Kidney (tissue), 14 donors: ENCODE results near the gene CACNB4. TPM values are rescaled to one million over a fixed set of nuclear protein-coding genes. Genes with fewer than 3 reads are reported as not detected.
A peak's percentile ranks its signal among the peaks of the same experiment; 100 is the strongest.
"Not testable (repeated sequence)": the region's sequence is repeated elsewhere in the genome, so short reads cannot be mapped to it uniquely, and the experiment has no call there.

Source experiments
- DNase-seq, 5 donors: peaks; one replicate each; pipeline ENCODE4 v3.0.0-alpha.2; 2013 to 2020
- FAIRE-seq: peaks from 2 replicates; lab custom pipeline; 2012; peaks lifted over from hg19 to GRCh38; lab: Jason Lieb, UNC
- H3K27ac ChIP-seq, 2 donors: one replicate each; pipeline ENCODE4 v1.7.0; 2013; ENCODE audit warnings: low read depth in 2 of 2, low read length in 2 of 2, inconsistent platforms in 1 of 2
- H3K27me3 ChIP-seq: one replicate; pipeline ENCODE4 v1.7.1; 2013; ENCODE audit warnings: low read length, inconsistent platforms; ENCODE audit not compliant: control insufficient read depth, insufficient read depth
- H3K36me3 ChIP-seq, 3 donors: one replicate each; pipeline versions ENCODE4 v1.7.0 to v1.7.1; 2013; ENCODE audit warnings: low read length in 3 of 3, control low read depth in 1 of 3, inconsistent platforms in 1 of 3; ENCODE audit not compliant: insufficient read depth in 3 of 3, control insufficient read depth in 2 of 3
- H3K4me1 ChIP-seq, 3 donors: one replicate each; pipeline versions ENCODE4 v1.7.0 to v1.7.1; 2013; ENCODE audit warnings: low read length in 3 of 3, inconsistent platforms in 1 of 3, low read depth in 1 of 3; ENCODE audit not compliant: control insufficient read depth in 2 of 3, insufficient read depth in 2 of 3
- H3K4me3 ChIP-seq, 3 donors: one replicate each; pipeline versions ENCODE4 v1.7.0 to v1.8.1; 2013; ENCODE audit warnings: low read length in 3 of 3, control low read depth in 1 of 3, inconsistent platforms in 1 of 3
- H3K9ac ChIP-seq, 3 donors: one replicate each; pipeline versions ENCODE4 v1.7.0 to v1.7.1; 2013; ENCODE audit warnings: low read length in 3 of 3, control low read depth in 1 of 3, inconsistent platforms in 1 of 3
- H3K9me3 ChIP-seq, 3 donors: one replicate each; pipeline versions ENCODE4 v1.7.0 to v1.7.1; 2013; ENCODE audit warnings: low read length in 3 of 3, control low read depth in 1 of 3, inconsistent platforms in 1 of 3; ENCODE audit not compliant: control insufficient read depth in 2 of 3, insufficient read depth in 1 of 3
- intact Hi-C: fragments of 100-400 bp; cut with DNase I; formaldehyde crosslinking; loops from one replicate; pipeline ENCODE4 v1.11.1; 2022
- polyA plus RNA-seq: library from polyadenylated mRNA; stranded (reverse); fragments of 350-450 nt; fragmentation: Illumina TruSeq; extraction: RNeasy Lipid Tissue Mini Kit (QIAGEN cat#74804); gene quantifications from one replicate; pipeline ENCODE4 v1.2.3, GENCODE V29; 2014; ENCODE audit warnings: low read depth, low replicate concordance; ENCODE audit not compliant: insufficient read depth
- total RNA-seq: library from RNA; stranded (reverse); fragmentation: NEBNext Ultra II Directional; extraction: Animal tissue kit (Norgen Biotek cat#: 25700); gene quantifications from one replicate; pipeline ENCODE4 v1.2.1, GENCODE V29; 2021
- TF ChIP-seq, protein P1 (sequence below): IDR thresholded peaks from 3 replicates; pipeline ENCODE4 v1.5.1; 2012; ENCODE audit warnings: mild to moderate bottlenecking, moderate library complexity, borderline replicate concordance; ENCODE audit not compliant: insufficient read depth; ENCODE audit errors: extremely low read depth
- donor health status: control.
- donor health status: control.
- donor health status: control.
- donor health status: control.
- donor health status: control.
- donor health status: DM: yes; HTN: yes; CAD: no.
- donor health status: Normal renal cell carcinoma (clear cell type).

The CACNB4 gene
- total and polyA plus RNA-seq, 2 donors from 2014 or later, result 1.3 to 2.2 TPM

GRCh38 chr2:151878655-151879563 lies 219.9 kb downstream of the CACNB4 start:
- no peak overlapping the region for H3K4me3 ChIP-seq
- intact Hi-C loops, result no loop called here
- no peak for FAIRE-seq
- no peaks in the 10 kb centered on the region for H3K9me3 ChIP-seq
- TF ChIP-seq, protein P1, sequence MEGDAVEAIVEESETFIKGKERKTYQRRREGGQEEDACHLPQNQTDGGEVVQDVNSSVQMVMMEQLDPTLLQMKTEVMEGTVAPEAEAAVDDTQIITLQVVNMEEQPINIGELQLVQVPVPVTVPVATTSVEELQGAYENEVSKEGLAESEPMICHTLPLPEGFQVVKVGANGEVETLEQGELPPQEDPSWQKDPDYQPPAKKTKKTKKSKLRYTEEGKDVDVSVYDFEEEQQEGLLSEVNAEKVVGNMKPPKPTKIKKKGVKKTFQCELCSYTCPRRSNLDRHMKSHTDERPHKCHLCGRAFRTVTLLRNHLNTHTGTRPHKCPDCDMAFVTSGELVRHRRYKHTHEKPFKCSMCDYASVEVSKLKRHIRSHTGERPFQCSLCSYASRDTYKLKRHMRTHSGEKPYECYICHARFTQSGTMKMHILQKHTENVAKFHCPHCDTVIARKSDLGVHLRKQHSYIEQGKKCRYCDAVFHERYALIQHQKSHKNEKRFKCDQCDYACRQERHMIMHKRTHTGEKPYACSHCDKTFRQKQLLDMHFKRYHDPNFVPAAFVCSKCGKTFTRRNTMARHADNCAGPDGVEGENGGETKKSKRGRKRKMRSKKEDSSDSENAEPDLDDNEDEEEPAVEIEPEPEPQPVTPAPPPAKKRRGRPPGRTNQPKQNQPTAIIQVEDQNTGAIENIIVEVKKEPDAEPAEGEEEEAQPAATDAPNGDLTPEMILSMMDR, result no peak
- no peaks in the 10 kb centered on the region for H3K36me3 ChIP-seq
- no peak overlapping the region for H3K9ac ChIP-seq
- H3K27me3 ChIP-seq, result no peaks in the 10 kb centered on the region
- DNase-seq, result peak in 1 of 5 donors; percentile 18
- no peak overlapping the region for H3K27ac ChIP-seq
- H3K4me1 ChIP-seq, result no peaks in the 10 kb centered on the region

DNA sequence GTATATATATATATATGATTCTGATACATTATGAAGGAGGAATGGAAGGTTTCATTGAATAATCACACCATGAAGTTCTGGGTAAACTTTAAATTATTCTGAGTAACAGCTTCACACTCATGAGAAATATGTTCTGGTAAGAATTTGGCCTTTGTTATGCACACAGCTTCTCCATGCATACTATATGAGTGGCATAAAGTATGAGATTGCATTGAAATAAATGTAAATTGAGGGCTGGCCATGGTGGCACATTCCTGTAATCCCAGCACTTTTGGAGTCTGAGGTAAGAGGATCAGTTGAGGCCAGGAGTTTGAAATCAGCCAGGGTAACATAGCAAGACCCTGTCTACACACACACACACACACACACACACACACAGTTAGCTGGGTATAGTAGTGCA lies 220.6 kb downstream of the CACNB4 start:
- no peak overlapping the region for H3K4me3 ChIP-seq
- H3K27ac ChIP-seq, result no peak overlapping the region
- DNase-seq, result no peak
- TF ChIP-seq, protein P1, result no peak
- H3K9me3 ChIP-seq, result no peaks in the 10 kb centered on the region
- H3K9ac ChIP-seq, result no peak overlapping the region
- no peaks in the 10 kb centered on the region for H3K36me3 ChIP-seq
- FAIRE-seq, result no peak
- no peaks in the 10 kb centered on the region for H3K27me3 ChIP-seq
- H3K4me1 ChIP-seq, result no peaks in the 10 kb centered on the region
- intact Hi-C loops, result no loop called here

GRCh38 chr2:151875631-151876030 lies 223.2 kb downstream of the CACNB4 start:
- H3K27ac ChIP-seq, H3K36me3 ChIP-seq, DNase-seq, FAIRE-seq, intact Hi-C loops, H3K9me3 ChIP-seq, H3K9ac ChIP-seq, H3K4me1 ChIP-seq, H3K4me3 ChIP-seq, H3K27me3 ChIP-seq: not testable (repeated sequence)

DNA sequence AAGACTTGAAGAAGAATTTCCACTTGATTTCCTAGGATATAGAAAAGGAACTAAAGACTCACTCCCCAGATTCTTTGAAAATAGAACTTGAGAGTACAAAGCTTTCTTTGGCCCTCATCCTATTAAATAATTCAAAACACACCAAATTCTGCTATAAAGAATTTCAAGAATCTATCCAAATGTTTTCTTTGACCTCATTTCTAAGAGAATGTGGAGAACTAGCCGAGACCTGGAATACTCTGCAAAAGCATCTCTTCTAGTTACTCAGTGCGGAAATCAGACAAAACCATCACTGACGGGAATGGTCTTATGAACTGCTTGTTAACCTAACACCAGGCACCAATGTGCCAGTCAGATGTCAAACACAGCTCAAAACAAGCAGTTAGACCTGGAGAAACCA lies 226.4 kb downstream of the CACNB4 start:
- H3K9me3 ChIP-seq, result no peaks in the 10 kb centered on the region
- DNase-seq (no peak), FAIRE-seq (no peak)
- TF ChIP-seq, protein P1, result no peak
- intact Hi-C loops, result no loop called here
- H3K36me3 ChIP-seq, result no peaks in the 10 kb centered on the region
- no peaks in the 10 kb centered on the region for H3K4me1 ChIP-seq
- H3K27me3 ChIP-seq, result no peaks in the 10 kb centered on the region
- no peak overlapping the region for H3K9ac ChIP-seq
- H3K27ac ChIP-seq, result no peak overlapping the region
- H3K4me3 ChIP-seq, result no peak overlapping the region
